ENCODE data around the gene NCBP2. TPM values are rescaled to one million over a fixed set of nuclear protein-coding genes. Genes with fewer than 3 reads are reported as not detected.

NCBP2 gene
- total RNA-seq, 6 experiments from 2014 or later = 12.9 to 24.6 (median 19.1) TPM

- DNase-seq (no peak), ATAC-seq (no peak)
- WGBS (ENCODE audit: insufficient coverage, low coverage, low lambda C conversion rate, missing lambda C conversion rate) = 90% methylated on average over 23 of the region's 47 CpGs
- intact Hi-C loops (cut with DNase I) = loop anchor here in 1 of 2 donors (10.0 kb wide), 1 partner anchor 122 kb away; no protein-coding TSS in a partner anchor
- Histone ChIP-seq H3K27ac (no peak overlapping the region), H3K4me3 (no peak overlapping the region), H3K36me3 (no peaks in the 10 kb centered on the region), H3K4me1 (peaks cover 0 to 6% (median 0%) of the 10 kb centered on the region in 4 donors), H3K27me3 (no peaks in the 10 kb centered on the region), H3K9me3 (no peaks in the 10 kb centered on the region)
- TF ChIP-seq, protein P1, sequence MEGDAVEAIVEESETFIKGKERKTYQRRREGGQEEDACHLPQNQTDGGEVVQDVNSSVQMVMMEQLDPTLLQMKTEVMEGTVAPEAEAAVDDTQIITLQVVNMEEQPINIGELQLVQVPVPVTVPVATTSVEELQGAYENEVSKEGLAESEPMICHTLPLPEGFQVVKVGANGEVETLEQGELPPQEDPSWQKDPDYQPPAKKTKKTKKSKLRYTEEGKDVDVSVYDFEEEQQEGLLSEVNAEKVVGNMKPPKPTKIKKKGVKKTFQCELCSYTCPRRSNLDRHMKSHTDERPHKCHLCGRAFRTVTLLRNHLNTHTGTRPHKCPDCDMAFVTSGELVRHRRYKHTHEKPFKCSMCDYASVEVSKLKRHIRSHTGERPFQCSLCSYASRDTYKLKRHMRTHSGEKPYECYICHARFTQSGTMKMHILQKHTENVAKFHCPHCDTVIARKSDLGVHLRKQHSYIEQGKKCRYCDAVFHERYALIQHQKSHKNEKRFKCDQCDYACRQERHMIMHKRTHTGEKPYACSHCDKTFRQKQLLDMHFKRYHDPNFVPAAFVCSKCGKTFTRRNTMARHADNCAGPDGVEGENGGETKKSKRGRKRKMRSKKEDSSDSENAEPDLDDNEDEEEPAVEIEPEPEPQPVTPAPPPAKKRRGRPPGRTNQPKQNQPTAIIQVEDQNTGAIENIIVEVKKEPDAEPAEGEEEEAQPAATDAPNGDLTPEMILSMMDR (IDR thresholded peaks at IDR 0.05) = no peak
- TF ChIP-seq POLR2A (IDR thresholded peaks at IDR 0.05) = no peak
These were observed 24.4 kb upstream of the NCBP2 start for GRCh38 chr3:196966526-196967401.

DNA sequence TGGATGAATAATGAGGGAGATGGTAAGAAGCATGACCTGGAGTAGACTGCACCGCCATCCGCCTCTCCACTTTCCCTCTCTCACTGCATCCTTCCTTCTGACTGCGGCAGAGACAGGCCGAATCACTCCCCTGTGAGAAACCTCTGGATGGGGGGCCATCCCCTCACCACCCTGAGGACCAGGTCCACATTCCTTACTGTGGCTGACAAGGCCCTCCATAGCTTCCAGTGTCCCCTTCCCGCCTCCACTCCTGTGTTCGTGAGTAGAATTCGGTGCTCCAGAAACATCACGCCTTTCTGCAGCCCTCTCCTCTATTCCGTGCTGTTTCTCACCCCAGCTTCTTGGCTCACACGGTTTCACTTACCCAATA lies 23.5 kb upstream of the NCBP2 start:
- Histone ChIP-seq H3K36me3 (no peaks in the 10 kb centered on the region), H3K27ac (no peak overlapping the region), H3K4me3 (no peak overlapping the region), H3K4me1 (peaks cover 0 to 6% (median 0%) of the 10 kb centered on the region in 4 donors), H3K27me3 (no peaks in the 10 kb centered on the region), H3K9me3 (no peaks in the 10 kb centered on the region)
- TF ChIP-seq POLR2A (IDR thresholded peaks at IDR 0.05) = no peak
- TF ChIP-seq, protein P1 (IDR thresholded peaks at IDR 0.05) = no peak
- intact Hi-C loops (cut with DNase I) = loop anchor here in 1 of 2 donors (10.0 kb wide), 1 partner anchor 121 kb away; no protein-coding TSS in a partner anchor
- DNase-seq (no peak), ATAC-seq (no peak)
- 95% methylated on average over 8 of the region's 10 CpGs for WGBS (ENCODE audit: insufficient coverage, low coverage, low lambda C conversion rate, missing lambda C conversion rate)

- no peaks in the 10 kb centered on the region for H3K27me3 ChIP-seq
- intact Hi-C loops (cut with DNase I) = loop anchor here in 1 of 2 donors (10.0 kb wide), 1 partner anchor 120 kb away; no protein-coding TSS in a partner anchor
- DNase-seq (no peak), ATAC-seq (no peak)
- no peaks in the 10 kb centered on the region for H3K9me3 ChIP-seq
- no peaks in the 10 kb centered on the region for H3K36me3 ChIP-seq
- no peak overlapping the region for H3K4me3 ChIP-seq
- no peak overlapping the region for H3K27ac ChIP-seq
- peaks cover 0 to 6% (median 0%) of the 10 kb centered on the region in 4 donors for H3K4me1 ChIP-seq
- TF ChIP-seq POLR2A (IDR thresholded peaks at IDR 0.05) = no peak
- TF ChIP-seq, protein P1 (IDR thresholded peaks at IDR 0.05) = no peak
- 95% methylated on average over 7 of the region's 11 CpGs for WGBS (ENCODE audit: insufficient coverage, low coverage, low lambda C conversion rate, missing lambda C conversion rate)
These were observed 22.9 kb upstream of the NCBP2 start for GRCh38 chr3:196965112-196965803.

- no peaks in the 10 kb centered on the region for H3K9me3 ChIP-seq
- H3K27me3 ChIP-seq = no peaks in the 10 kb centered on the region
- H3K36me3 ChIP-seq = no peaks in the 10 kb centered on the region
- TF ChIP-seq POLR2A (IDR thresholded peaks at IDR 0.05) = no peak
- TF ChIP-seq, protein P1 (IDR thresholded peaks at IDR 0.05) = no peak
- ATAC-seq (no peak), DNase-seq (no peak)
- intact Hi-C loops (cut with DNase I) = loop anchor here in 1 of 2 donors (10.0 kb wide), 1 partner anchor 119 kb away; no protein-coding TSS in a partner anchor
- peaks cover 0 to 6% (median 0%) of the 10 kb centered on the region in 4 donors for H3K4me1 ChIP-seq
- WGBS (ENCODE audit: insufficient coverage, low coverage, low lambda C conversion rate, missing lambda C conversion rate) = 90% methylated on average over 2 of the region's 2 CpGs
- no peak overlapping the region for H3K4me3 ChIP-seq
- no peak overlapping the region for H3K27ac ChIP-seq
These were observed 21.3 kb upstream of the NCBP2 start for GRCh38 chr3:196963631-196963953.

Data from right lobe of liver (tissue), 6 donors.